ENCODE measurements around the gene XXYLT1. TPM values are rescaled to one million over a fixed set of nuclear protein-coding genes. Genes with fewer than 3 reads are reported as not detected.

Gene XXYLT1
- total and polyA plus RNA-seq, 10 of the 15 experiments (the other 5 are each of a cell fraction or from before 2014, with no cell fraction given) = 1.2 to 14.2 (median 9.3) TPM

- no peak for TF ChIP-seq BCLAF1 (IDR thresholded peaks at IDR 0.05)
- no peak for TF ChIP-seq CEBPZ (IDR thresholded peaks at IDR 0.05; ENCODE audit: low read depth, low read length)
Observed at GRCh38 chr3:195122261-195122660, 148.7 kb downstream of the XXYLT1 start (continued).

DNA sequence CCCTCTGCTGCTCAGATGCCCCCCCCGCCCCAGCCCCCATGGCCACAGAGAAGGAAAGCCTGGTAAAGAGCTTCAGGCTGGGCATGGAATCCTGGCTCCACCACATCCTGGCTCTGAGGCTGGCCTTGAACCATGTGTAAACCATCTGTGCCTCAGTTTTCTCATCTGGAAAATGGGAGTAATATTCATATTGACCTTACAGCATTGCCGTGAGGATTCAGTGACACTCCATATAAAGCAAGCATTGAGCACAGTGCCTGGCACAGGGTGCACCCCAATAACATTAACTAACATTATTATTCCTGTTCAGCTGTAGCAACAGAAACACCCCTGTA, 150.7 kb downstream of the XXYLT1 start:
- in situ Hi-C loops (cut with MboI) = loop anchor here (10.0 kb wide), 1 partner anchor 435 kb away; the partner anchor contains the start of gene FAM43A
- Histone ChIP-seq H3K36me3 (ENCODE audit: control insufficient read depth in 2 of 2, insufficient read depth in 2 of 2, low read length in 1 of 2) (0 out of 4 replicates have a peak, but pooled peaks cover 0 to 2% of the 10 kb centered on the region in 2 experiments), H3K4me1 (ENCODE audit: control insufficient read depth, insufficient read depth, low read length) (no peaks in the 10 kb centered on the region), H3K4me2 (ENCODE audit: control insufficient read depth, insufficient read depth) (no peak overlapping the region), H3K9me3 (replicated peaks; ENCODE audit: control insufficient read depth, insufficient read depth, low read length) (no peaks in the 10 kb centered on the region), H2AFZ (ENCODE audit: control insufficient read depth, low read depth, low read length) (no peak overlapping the region), H3K27me3 (replicated peaks in 1 of 2; ENCODE audit: control insufficient read depth in 2 of 2, insufficient read depth in 2 of 2, low read length in 1 of 2) (no peaks in the 10 kb centered on the region), H3K9ac (ENCODE audit: control insufficient read depth, insufficient read depth, low read length) (no peak overlapping the region), H3K79me2 (ENCODE audit: control insufficient read depth, insufficient read depth, low read length) (no peaks in the 10 kb centered on the region), H4K20me1 (ENCODE audit: control insufficient read depth, insufficient read depth) (no peaks in the 10 kb centered on the region), H3K4me3 (no peak overlapping the region), H3K27ac (ENCODE audit: control insufficient read depth, insufficient read depth) (no peak overlapping the region)
- ChIA-PET RAD21 (ENCODE audit: unreplicated experiment) (interaction anchor here (1.2 kb wide), 1 partner anchor 8 kb away, joined by 3 read pairs; no protein-coding TSS in a partner anchor), CTCF (interaction anchor here (0.7 to 2.4 kb wide), 3 partner anchors 8 to 15 kb away, joined by 4 to 8 read pairs (median 8); no protein-coding TSS in a partner anchor), SMC1A (ENCODE audit: uncharacterized antibody, unreplicated experiment) (no interaction called here), POLR2A (interaction anchor here (0.5 kb wide), 1 partner anchor 327 kb away, joined by 3 read pairs; no protein-coding TSS in a partner anchor)
- no peak for TF ChIP-seq BRCA1 (IDR thresholded peaks at IDR 0.05; ENCODE audit: low read depth, low read length)
- no peak for TF ChIP-seq MAX (IDR thresholded peaks at IDR 0.05; ENCODE audit: low read depth, low read length)
- no peak for TF ChIP-seq HDGF (IDR thresholded peaks at IDR 0.05)
- no peak for TF ChIP-seq EP300 (IDR thresholded peaks at IDR 0.05; ENCODE audit: borderline replicate concordance in 1 of 2, control insufficient read depth in 1 of 2, low read depth in 2 of 2, low read length in 2 of 2)
- no peak for TF ChIP-seq CEBPB (IDR thresholded peaks at IDR 0.05; ENCODE audit: borderline replicate concordance in 1 of 2, low read depth in 2 of 2, low read length in 2 of 2)
- no peak for TF ChIP-seq CEBPZ (IDR thresholded peaks at IDR 0.05; ENCODE audit: low read depth, low read length)
- no peak for TF ChIP-seq SUPT20H (IDR thresholded peaks at IDR 0.05; ENCODE audit: borderline replicate concordance, control insufficient read depth, low read depth, low read length)
- no peak for TF ChIP-seq KDM1A (IDR thresholded peaks at IDR 0.05; ENCODE audit: borderline replicate concordance)
- FAIRE-seq (no peak), DNase-seq (ENCODE audit: low read depth, low spot score) (no peak), ATAC-seq (no peak)
- WGBS (ENCODE audit: insufficient coverage, insufficient replicate concordance, low lambda C conversion rate, missing lambda C conversion rate) = 100% methylated on average over 1 of the region's 2 CpGs
- no TSS peak for BruUV-seq (replicated peaks)
- intact Hi-C loops (cut with micrococcal nuclease; ENCODE audit: unreplicated experiment) = no loop called here
